HG03342 (cell line): Measurements from ENCODE around the gene MTURN.
"Not testable (repeated sequence)": the region's sequence is repeated elsewhere in the genome, so short reads cannot be mapped to it uniquely, and the experiment has no call there.

Experiments used
- ATAC-seq: cut with Tn5 transposase; IDR thresholded peaks from one replicate; pipeline ENCODE4 v1.9.1; 2021; ENCODE audit warnings: mild to moderate bottlenecking, moderate library complexity; ENCODE audit not compliant: unreplicated experiment

MTURN gene

DNA sequence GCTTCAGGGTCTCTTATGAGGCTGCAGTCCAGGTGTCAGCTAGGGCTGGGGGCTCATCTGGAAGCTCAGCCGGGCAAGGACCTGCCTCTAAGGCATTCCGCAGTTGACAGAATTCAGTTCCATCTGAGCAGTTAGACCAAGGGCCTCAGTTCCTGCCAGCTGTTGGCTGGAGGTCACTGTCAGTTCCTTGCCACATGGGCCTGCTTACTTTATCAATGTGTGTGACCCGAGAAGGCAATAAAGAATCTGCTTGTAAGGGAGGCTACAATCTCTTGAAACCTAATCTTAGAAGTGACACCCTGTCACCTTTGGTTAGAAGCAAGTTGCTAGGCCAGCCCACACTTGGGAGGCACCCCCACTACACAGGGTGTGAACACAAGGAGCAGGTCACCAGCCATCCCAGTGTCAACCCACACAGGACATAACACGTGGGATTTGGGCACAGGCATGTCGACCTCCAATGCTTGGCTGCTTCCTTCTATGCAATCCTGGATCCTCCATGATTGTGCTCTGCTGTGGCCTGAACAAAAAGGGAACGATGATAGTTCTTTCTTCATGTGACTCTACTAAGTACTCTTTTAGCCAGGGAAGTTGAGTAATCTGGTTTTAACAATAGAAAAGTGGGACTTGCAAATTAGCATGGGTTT, 41.8 kb downstream of the MTURN start:
- no peak for ATAC-seq

DNA sequence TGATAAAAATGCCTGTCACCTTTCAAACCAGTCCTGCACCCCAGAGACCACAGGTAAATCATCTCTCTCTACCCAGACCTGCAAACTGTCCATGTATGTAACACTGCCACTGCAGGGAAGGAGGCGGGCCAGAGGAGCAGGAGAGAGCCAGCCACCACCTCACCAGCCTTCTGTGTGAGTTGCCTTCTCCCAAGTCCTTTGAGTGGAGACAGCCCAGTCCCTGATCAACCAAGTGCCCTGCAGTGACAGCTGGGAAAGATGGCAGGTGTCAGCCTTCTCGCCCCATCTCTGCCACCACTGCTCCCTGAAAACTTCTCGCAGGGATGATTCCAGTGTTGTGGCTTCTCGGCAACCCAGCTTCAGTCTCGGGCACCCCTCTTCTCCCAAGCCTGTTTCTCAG, 42.4 kb downstream of the MTURN start:
- ATAC-seq = no peak

DNA sequence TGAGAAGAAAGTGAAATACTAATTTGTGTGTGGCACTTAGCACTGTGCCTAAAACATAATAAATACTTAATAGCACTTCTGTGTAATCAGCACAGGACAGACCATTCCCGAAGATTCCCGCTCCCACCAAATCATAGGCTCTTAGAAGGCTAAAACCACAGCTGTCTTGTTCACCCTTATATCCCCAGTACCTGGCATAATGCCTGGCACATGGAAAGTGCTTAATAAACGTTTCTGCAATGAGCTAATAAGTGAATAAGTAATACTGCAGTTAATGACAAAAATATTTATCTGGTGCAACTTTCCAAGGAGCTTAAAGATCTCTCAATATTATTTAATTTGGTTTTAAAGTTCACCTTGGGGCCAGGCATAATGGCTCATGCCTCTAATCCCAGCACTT, 43.2 kb downstream of the MTURN start:
- ATAC-seq = no peak

DNA sequence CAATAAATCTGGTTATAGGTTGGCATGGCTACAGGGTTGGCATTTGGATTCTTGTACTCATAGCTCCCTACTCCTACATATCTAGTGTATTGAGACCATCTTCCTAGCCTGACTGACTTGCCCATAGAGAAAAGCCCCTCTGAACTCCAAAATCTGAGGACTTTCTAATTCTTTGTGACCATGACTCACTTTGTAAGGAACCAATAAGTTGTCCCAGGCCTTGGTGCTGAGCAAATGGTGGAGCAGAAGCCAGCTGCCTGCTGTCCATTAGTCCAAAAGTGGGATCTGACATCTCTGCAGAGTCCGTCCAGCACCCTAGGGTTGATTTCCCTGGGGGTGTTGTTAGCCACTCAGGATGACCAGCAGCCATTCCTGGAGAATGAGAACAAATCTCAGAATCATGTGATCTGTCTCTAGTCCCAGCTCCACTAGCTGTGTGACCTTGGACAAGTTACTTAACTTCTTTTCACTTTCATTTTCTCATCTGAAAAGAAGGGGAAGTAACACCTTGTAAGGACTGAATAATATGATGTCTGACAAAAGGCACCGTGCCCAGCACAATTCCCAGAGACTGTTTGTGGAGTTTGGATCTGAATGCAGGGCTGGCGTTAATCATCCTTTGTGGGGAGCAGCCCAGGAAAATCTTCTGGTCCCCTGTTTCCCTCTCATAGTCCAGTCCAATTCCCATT, 44.1 kb downstream of the MTURN start:
- ATAC-seq = peak; percentile 89

DNA sequence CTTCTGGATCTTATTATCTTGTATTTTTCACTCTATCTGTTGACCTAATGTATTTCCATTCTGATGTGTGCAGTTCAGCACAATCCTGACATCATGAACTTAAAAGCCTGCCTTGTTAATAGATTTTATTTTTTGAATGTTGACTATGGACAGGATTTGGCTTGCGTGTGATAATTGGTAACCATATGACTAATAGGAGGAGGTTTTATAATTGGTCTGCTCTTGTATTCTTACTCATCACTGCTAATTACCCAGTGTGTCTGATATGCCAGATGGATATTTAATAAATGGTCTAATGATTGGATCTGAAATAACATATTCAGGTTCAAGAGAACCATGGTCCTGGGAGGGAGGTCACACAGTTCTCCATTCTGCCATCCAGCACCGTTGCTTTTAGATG, 45.9 kb downstream of the MTURN start:
- no peak for ATAC-seq

DNA sequence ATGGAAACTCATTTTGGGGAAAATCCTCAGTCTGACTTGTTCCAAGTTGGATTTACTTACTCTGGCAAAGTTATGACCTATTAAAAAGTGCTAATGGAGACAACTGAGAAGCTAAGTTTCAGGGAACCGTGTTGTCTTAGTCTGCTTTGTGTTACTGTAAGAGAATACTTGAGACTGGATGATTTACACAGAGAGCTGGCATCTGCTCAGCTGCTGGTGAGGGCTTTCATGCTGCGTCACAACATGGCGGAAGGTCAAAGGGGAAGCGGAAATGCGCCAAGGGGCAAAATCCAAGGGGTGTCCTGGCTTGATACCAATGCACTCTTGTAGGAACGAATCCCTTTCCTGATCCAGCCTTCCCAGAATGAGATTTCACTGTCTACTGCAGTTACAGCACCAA, 46.4 kb downstream of the MTURN start:
- ATAC-seq = no peak

DNA sequence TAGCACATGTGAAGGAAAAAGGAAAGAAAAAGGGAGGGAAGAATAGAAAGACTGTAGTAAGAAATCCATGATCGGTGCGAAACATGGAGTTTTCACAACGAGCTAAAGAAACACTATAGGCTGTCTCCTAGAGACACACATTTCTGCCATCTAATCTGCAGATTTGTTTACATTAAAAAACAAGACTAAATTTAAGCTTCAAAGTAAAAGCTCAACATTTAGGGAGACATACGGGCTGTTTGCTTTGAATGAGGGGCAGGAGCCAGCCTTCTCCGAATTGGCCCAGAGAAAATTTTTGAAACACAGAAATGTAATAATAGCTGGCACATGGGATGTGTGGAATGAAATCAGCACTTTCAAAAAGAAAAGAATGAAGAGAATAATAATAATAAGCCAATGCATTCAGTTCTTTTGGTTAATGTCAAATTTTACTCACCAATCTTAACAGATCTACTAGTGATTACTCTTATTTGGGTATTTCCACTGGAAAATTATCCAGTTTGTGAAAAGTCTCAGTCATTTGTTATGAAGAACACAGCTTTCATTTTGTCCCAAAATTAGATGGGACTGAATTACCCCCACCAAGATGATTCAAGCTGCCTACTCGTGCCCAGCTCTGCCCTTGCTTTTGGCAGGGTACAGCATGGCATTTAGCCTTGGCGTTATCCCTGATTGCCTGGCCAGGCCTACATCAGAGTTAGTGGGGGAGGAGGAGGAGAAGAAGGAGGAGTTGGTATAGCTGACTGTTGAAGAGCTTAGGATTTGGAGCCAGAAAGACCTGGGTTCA, 47.1 kb downstream of the MTURN start:
- no peak for ATAC-seq

DNA sequence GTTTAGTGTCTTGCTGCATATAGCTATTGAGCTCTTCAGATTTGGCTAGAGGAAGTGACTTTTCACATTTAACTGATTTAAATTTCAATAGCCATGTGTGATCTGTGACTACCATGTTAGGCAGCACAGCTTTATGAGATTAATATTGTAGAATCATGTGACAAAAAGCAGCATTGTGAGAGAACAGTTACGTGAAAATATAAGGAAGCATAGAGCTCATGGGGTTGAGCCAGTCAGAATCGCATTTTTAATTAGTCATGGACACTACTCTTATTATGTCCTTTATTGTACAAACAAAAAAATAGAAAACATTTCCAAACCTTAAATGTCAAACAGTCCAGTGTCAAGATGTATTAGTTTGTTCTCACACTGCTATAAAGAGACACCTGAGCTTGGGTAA, 48.0 kb downstream of the MTURN start:
- no peak for ATAC-seq

DNA sequence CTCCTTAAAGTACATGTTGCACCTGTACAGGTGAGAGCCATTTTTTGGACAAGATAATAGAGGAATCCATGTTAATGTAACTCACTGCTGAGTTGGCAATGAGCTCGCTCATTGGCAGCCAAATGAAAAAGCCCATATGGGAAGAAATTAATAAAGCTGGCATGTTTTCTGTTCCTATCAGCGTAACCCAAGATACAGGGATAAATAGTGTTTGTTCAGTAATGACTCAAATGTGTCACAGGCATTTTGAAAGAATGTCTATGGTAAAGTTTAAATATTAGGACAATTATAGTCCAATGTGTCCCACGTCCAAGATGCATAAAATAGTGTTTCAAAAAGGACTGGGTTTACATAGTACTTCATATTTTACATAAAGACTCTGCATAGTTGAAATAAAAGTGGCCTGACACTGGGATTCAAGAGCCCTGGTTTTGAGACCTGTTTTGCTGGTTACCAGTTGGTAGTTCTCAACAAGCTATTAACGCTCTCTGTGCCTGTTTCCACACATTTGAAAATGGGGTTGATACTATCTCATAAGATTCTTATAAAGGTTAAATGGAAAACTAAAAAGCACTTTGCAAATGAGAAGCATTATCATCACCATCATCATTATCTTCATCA, 49.1 kb downstream of the MTURN start:
- ATAC-seq = no peak

DNA sequence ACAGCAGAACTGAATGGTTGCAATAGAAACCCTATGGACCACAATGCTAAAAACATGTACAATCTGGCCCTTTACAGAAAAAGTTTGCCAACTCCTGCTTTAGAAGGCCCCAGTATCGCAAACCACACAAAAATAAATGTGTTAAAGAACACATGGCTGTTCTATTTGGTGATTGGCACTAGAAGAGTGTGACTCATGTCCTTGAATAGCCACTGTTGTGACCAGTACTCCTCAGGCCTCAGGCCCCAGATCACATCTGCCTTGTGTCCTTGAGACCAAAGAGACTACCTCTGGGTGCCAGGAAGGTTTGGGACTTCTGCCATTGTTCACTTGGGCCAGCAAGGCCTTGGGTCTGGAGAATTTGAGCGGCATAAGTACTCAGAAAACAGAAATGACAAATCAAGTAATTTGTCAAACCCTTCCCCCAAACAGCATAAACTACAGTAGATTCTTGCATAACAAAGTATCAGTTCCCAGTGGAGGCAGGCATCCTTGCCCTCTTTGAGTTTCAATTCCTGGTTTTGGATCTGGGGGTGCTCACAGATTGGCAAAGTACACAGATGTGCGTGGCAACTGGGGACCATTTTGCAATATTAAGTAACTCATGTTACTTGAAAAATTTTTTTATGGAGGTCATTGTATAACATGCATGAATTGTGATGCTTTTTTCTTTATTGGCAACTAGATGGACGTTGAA, 50.2 kb downstream of the MTURN start:
- no peak for ATAC-seq

DNA sequence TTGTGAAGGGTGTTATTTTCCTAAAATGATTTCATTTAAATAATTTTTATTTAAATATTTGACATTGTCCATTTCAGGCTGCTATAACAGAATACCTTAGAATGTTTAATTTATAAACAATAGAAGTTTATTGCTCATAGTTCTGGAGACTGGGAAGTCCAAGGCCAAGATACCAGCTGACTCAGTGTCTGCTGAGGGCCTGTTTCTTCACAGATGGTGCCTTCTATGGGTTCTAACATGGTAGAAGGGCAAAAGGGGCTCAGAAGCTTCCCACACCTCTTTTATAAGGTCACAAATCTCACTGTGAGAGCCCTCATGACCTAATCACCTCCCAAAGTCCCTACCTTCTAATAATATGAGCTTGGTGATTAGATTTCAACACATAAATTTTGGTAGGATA, 50.7 kb downstream of the MTURN start:
- no peak for ATAC-seq

DNA sequence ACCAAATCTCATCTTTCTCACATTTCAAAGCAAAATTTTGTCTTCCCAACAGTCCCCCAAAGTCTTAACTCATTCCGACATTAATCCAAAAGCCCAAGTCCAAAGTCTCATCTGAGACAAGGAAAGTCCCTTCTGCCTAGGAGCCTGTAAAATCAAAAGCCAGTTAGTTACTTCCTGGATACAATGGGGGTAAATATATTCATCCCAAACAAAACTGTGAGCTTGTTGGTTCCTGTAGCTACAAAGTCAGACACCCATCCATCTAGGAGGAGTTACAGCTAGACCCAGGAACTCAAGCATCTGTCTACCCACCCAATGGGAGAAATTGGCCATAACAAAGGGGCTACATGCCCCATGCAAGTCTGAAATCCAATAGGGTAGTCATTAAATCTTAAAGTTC, 51.9 kb downstream of the MTURN start:
- no peak for ATAC-seq

DNA sequence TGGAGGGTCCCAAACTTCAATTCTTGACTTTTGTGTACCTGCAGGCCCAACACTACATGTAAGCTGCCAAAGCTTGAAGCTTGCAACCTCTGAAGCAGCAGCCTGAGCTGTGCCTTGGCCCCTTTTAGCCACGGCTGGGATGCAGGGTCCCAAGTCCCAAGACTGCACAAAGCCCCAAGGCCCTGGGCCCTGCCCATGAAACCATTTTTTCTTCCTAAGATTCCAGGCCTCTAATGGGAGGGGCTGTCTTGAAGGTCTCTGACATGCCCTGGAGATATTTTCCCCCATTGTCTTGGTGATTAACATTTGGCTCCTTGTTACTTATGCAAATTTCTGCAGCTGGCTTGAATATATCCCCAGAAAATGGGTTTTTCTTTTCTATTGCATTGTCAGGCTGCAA, 52.7 kb downstream of the MTURN start:
- ATAC-seq = no peak

DNA sequence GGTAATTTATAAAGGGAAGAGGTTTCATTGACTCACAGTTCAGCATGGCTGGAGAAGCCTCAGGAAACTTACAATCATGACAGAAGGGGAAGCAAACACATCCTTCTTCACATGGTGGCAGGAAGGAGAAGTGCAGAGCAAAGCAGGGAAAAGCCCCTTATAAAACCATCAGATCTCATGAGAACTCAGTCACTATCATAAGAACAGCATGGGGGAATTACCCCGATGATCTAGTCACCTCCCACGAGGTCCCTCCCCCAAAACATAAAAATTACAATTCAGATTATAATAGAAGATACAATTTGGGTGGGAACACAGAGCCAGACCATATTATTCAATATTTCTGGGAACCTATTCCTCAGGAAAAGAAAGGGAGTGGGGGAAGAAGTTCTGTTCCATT, 53.6 kb downstream of the MTURN start:
- ATAC-seq = not testable (repeated sequence)

DNA sequence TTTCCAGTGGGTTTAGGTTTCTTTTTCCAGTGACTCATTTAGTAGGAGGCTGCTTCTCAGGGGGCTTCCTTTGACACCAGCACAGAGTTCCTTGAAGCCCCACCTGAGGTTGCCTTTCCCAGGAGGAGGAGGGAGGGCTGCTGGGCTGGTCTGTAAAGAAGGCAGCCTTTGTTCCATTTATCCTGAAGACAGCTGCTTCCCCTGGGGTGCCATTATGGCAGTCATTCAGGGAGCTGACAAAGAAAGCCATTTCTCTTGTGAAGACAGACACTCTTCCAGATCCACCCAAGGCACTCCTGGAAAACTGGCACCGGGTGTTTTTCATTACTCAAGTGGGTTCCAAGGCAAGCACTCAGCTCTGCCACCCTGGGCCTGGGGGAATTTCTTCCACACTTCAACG, 54.0 kb downstream of the MTURN start:
- no peak for ATAC-seq

DNA sequence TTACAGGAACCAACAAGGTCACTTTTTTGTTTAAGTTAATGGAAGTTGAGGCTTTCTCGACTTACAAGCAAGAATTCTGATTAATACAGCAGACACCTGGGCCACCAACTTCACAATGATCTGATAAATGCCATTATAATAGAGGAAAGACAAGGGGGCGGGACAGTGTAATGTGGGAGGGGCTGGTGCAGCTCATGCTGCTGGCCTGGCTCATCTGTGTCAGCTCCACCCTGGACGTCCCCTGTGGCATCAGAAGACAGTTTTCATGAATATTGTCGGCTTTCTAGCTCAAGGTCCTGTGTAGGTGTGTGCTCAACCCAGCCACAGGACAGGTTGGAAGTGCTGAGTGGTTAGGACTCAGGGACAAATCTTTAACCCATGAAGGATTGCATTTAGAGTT, 57.0 kb downstream of the MTURN start:
- ATAC-seq = no peak

DNA sequence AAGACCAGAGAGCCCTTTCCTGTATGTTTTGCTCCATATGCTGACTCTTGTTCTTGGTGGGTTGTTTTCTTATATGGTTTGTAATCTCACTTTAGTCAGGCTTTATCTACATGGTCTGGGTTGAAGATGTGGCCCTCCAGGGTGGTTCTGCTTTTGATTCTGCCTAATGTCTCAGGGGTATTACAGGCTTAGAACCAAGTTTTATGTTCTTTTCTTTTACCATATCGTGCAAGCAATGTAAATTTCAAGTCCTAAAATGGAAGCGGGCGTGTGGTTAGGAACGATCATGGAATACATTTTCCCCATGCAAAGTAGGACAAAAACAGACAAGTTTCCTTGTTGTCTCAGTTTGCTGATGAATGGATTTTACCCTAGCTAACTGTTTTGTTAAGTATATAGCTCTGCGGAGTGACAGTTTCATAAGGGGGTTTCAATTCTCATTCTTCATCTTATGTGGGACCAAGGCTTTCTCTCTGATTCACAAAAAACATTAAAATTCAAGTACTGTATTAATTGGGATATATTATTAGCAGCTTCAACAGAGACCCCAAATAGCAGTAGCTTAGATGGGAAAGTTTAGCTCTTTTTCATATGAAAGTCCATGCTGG, 58.7 kb downstream of the MTURN start:
- ATAC-seq = no peak

DNA sequence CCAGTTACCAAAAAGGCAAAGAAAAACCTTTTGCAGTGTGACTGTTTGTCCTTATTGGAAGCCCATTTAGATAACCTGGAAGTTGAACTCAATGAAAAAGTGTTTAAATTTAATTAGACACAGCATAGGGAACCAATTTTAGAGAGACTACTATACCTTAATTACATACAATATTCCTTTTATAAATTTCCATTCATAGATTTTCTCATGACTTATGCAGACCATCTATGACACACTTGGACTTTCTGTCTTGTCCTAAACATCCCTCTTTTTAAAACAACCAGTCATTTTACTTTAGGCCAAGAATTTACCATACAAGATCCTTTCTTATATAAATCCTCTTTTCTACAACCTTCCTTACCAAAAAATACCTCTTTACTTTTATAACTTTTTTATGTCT, 61.6 kb downstream of the MTURN start:
- no peak for ATAC-seq

DNA sequence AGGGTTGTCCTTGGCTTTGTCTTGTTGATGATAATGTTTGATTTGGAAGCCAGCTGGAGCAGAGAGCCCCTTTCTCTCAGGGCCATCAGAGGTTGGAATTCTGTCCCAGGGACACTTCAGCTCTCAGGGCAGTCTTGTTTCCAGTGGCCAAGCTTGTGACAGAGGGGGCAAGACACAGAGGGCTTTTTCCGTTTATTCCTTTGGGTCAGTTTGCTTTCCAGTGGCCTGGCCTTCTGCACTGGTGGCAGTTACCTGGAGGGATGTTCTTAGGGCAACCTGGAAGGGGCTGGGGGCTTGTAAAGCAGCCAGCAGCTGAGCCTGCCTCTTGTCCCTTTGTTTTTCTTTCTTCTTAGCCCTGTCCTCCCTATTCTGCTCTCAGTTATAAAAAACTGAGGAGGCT, 62.7 kb downstream of the MTURN start:
- no peak for ATAC-seq

DNA sequence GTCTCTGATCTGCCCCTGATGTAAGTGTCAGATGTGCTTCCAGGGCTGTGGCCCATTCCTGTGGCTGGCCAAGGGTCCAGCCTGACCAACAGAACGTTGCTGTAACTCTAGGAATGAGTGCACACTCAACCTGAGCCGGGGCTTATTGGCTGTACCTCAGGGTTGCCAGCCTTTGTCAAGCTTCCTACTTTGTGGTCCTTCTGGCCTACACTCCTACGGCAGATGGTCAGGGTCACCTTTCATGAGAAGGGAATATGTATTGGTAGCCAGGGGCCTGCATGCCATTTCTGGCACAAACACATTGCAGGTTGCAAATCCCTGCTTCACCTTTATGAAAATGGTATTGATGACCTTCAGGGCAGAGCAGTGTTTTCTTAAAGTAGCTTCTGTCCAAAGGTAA, 64.5 kb downstream of the MTURN start:
- no peak for ATAC-seq

DNA sequence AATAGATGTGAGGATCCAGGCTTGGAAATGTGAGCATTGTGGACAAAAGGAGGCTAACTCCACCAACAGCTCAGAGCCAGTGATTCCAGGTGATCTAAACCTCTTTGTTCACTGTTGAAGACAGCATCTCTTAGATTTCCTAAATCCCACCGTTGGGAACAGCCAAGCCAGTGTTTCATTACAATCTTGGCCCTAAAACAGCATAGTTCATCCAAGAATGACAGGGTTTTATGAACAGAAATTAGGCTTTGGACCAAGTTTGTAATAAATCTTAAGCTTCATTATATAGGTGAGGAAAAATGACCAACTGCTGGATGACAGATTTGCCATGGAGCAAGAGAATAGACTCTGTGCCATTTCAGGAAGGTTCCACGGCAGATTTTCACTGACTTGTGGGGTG, 65.8 kb downstream of the MTURN start:
- no peak for ATAC-seq
